Calu3 (cell line): ENCODE measurements around the gene ACTR8. TPM values are rescaled to one million over a fixed set of nuclear protein-coding genes. Genes with fewer than 3 reads are reported as not detected.

ENCODE experiments used
- BruUV-seq: library from RNA; stranded (reverse); fragments of 400-500 nt; replicated peaks from 2 replicates; lab custom pipeline; 2021; lab: Mats Ljungman, UMichigan
- CTCF ChIA-PET: fragments of 300-600 bp; sonication (Branson Sonifier 250); formaldehyde crosslinking; loops from one replicate; lab custom pipeline; 2022; ENCODE audit warnings: antibody characterized with exemption; lab: Charles Lee
- DNase-seq: peaks from one replicate; pipeline ENCODE4 v3.0.0; 2022
- H3K27ac Mint-ChIP-seq: one replicate; pipeline ENCODE4 v1.8.0; 2022; ENCODE audit warnings: mixed read lengths; ENCODE audit not compliant: unreplicated experiment
- H3K27me3 Mint-ChIP-seq: one replicate; pipeline ENCODE4 v1.8.0; 2022; ENCODE audit warnings: mixed read lengths; ENCODE audit not compliant: unreplicated experiment
- H3K36me3 Mint-ChIP-seq: one replicate; pipeline ENCODE4 v1.8.0; 2022; ENCODE audit warnings: mild to moderate bottlenecking, moderate library complexity, mixed read lengths; ENCODE audit not compliant: insufficient read depth, unreplicated experiment
- H3K4me1 Mint-ChIP-seq: one replicate; pipeline ENCODE4 v1.8.0; 2022; ENCODE audit warnings: mild to moderate bottlenecking, low read depth, mixed read lengths; ENCODE audit not compliant: unreplicated experiment
- H3K4me3 Mint-ChIP-seq: one replicate; pipeline ENCODE4 v1.8.0; 2022; ENCODE audit warnings: mild to moderate bottlenecking, low read depth, moderate library complexity, mixed read lengths; ENCODE audit not compliant: unreplicated experiment
- H3K9me3 Mint-ChIP-seq: one replicate; pipeline ENCODE4 v1.8.0; 2022; ENCODE audit warnings: low read depth, mixed read lengths; ENCODE audit not compliant: unreplicated experiment
- CTCF ChIP-seq: fragments of 200-600 bp; IDR thresholded peaks from one replicate; pipeline ENCODE4 v1.8.0; 2022; ENCODE audit warnings: antibody characterized with exemption; ENCODE audit not compliant: unreplicated experiment
- intact Hi-C: fragments of 100-400 bp; cut with micrococcal nuclease; formaldehyde crosslinking; loops from one replicate; pipeline ENCODE4 v1.10.0; 2022; ENCODE audit not compliant: unreplicated experiment
- total RNA-seq: library from RNA; stranded (reverse); gene quantifications from 2 replicates; pipeline ENCODE4 v1.2.3, GENCODE V29; 2022

ACTR8 gene
- total RNA-seq, 1 experiment from 2014 or later: 21.5 TPM

GRCh38 chr3:53888232-53888631 lies 6.3 kb upstream of the ACTR8 start:
- Mint-ChIP-seq H3K36me3 (peaks cover 49% of the 10 kb centered on the region), H3K4me1 (peaks cover 34% of the 10 kb centered on the region), H3K27me3 (peaks cover under 1% of the 10 kb centered on the region), H3K27ac (no peak overlapping the region), H3K9me3 (no peaks in the 10 kb centered on the region), H3K4me3 (no peak overlapping the region)
- no TSS peak for BruUV-seq
- no peak for DNase-seq
- intact Hi-C loops: no loop called here
- CTCF ChIA-PET: no interaction called here
- TF ChIP-seq CTCF: no peak

- no peak overlapping the region for H3K4me3 Mint-ChIP-seq
- H3K36me3 Mint-ChIP-seq: peaks cover 51% of the 10 kb centered on the region
- TF ChIP-seq CTCF: no peak
- no peak overlapping the region for H3K27ac Mint-ChIP-seq
- H3K9me3 Mint-ChIP-seq: no peaks in the 10 kb centered on the region
- DNase-seq: no peak
- intact Hi-C loops: no loop called here
- BruUV-seq: no TSS peak
- CTCF ChIA-PET: no interaction called here
- peaks cover 36% of the 10 kb centered on the region for H3K4me1 Mint-ChIP-seq
- H3K27me3 Mint-ChIP-seq: no peaks in the 10 kb centered on the region
Measured at GRCh38 chr3:53887446-53887845, 5.5 kb upstream of the ACTR8 start.

- no peak for TF ChIP-seq CTCF
Measured at GRCh38 chr3:53885239-53885638, 3.3 kb upstream of the ACTR8 start.

GRCh38 chr3:53884623-53885022 lies 2.7 kb upstream of the ACTR8 start:
- no peaks in the 10 kb centered on the region for H3K9me3 Mint-ChIP-seq
- H3K4me3 Mint-ChIP-seq: no peak overlapping the region
- H3K27me3 Mint-ChIP-seq: no peaks in the 10 kb centered on the region
- TF ChIP-seq CTCF: no peak
- CTCF ChIA-PET: no interaction called here
- no TSS peak for BruUV-seq
- H3K27ac Mint-ChIP-seq: no peak overlapping the region
- intact Hi-C loops: no loop called here
- H3K4me1 Mint-ChIP-seq: peaks cover 32% of the 10 kb centered on the region
- DNase-seq: no peak
- H3K36me3 Mint-ChIP-seq: peaks cover 44% of the 10 kb centered on the region

More at GRCh38 chr3:53885239-53885638, 3.3 kb upstream of the ACTR8 start:
- H3K36me3 Mint-ChIP-seq: peaks cover 49% of the 10 kb centered on the region
- H3K27ac Mint-ChIP-seq: no peak overlapping the region
- no peak overlapping the region for H3K4me3 Mint-ChIP-seq
- intact Hi-C loops: no loop called here
- CTCF ChIA-PET: no interaction called here
- H3K9me3 Mint-ChIP-seq: no peaks in the 10 kb centered on the region
- H3K27me3 Mint-ChIP-seq: no peaks in the 10 kb centered on the region
- BruUV-seq: no TSS peak
- no peak for DNase-seq
- peaks cover 37% of the 10 kb centered on the region for H3K4me1 Mint-ChIP-seq
